Spleen (tissue), 7 donors: ENCODE measurements around the gene CPA5.

Source experiments
- CTCF ChIP-seq, 11 experiments: fragments of 200-600 bp in 7 of 11; fragments of 450-650 bp in 4 of 11; sonication (generic) in 4 of 11; IDR thresholded peaks in 8 of 11; conservative IDR thresholded peaks in 3 of 11; 1 replicate in 7 of 11; 2 replicates in 4 of 11; pipeline versions ENCODE4 v1.4.0 to v1.8.0; 2016 to 2021; ENCODE audit warnings: antibody characterized with exemption in 11 of 11, inconsistent platforms in 4 of 11, mild to moderate bottlenecking in 1 of 11
- POLR2A ChIP-seq, 3 donors: fragments of 450-650 bp; IDR thresholded peaks; one replicate each; pipeline ENCODE4 v1.5.1; 2017; ENCODE audit warnings: antibody characterized with exemption in 3 of 3, mild to moderate bottlenecking in 1 of 3
- POLR2AphosphoS5 ChIP-seq, 3 donors: sonication (generic); formaldehyde crosslinking; IDR thresholded peaks; one replicate each; pipeline ENCODE4 v1.5.1; 2017; ENCODE audit warnings: antibody characterized with exemption in 3 of 3
- donor health status: DM: no; HTN: no; CAD: no; lungs with moderate emphysema.
- donor health status: DM: no; HTN: no; CAD: no.
- donor health status: DM: no; HTN: no; CAD: no.

- no peak for TF ChIP-seq CTCF (IDR thresholded peaks at IDR 0.05 in 8 of 11, conservative IDR thresholded peaks at IDR 0.05 in 3 of 11)
- TF ChIP-seq POLR2A (IDR thresholded peaks at IDR 0.05): no peak
- no peak for TF ChIP-seq POLR2AphosphoS5 (IDR thresholded peaks at IDR 0.05)
Observed at GRCh38 chr7:130381468-130382312, 37.1 kb downstream of the CPA5 start.
